Stromal cell of bone marrow (primary cell): ENCODE results near the gene DPEP2.
"Not testable (repeated sequence)": the region's sequence is repeated elsewhere in the genome, so short reads cannot be mapped to it uniquely, and the experiment has no call there.

Source experiments
- DNase-seq: peaks from one replicate; pipeline ENCODE4 v3.0.0-alpha.2; 2012; ENCODE audit warnings: low read depth

Gene DPEP2

GRCh38 chr16:67998779-67999688, at the start of gene DPEP2:
Gene DPEP2, minus strand, starts transcription at chr16:67999484. Its CDS starts 6,272 bp downstream, at chr16:67993212.
- DNase-seq, result not testable (repeated sequence)

DNA sequence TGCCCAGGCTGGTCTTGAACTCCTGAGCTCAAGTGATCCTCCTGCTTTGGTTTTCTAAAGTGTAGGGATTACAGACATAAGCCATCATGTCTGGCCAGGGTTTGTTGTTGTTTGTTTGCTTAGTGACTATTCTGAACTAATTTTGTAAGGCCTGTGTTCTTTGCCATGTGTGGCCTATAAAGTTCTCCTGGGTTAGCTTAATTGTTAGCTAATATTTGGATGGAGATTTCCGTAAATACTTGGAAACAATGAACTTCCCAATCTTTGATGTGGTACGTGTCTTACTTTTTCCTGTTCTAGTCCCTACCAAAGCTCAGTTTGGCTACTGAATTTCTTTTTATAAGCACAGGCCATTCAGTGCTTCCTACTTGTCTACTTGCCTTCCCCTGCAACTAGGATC, 48.7 kb upstream of the DPEP2 start:
- no peak for DNase-seq

DNA sequence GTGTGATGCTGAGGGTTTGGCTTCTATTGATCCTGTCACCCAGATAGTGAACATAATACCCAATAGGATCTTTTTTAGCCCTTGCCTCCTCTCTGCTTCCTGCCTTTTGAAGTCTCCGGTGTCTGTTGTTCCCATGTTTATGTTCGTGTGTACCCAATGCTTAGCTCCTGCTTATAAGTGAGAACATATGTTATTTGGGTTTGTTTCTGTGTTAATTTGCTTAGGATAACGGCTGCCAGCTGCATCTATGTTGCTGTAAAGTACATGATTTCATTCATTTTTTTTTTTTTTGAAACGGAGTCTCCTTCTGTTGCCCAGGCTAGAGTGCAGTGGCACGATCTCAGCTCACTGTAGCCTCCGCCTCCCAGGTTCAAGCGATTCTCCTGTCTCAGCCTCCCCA, 46.8 kb upstream of the DPEP2 start:
- DNase-seq, result no peak

DNA sequence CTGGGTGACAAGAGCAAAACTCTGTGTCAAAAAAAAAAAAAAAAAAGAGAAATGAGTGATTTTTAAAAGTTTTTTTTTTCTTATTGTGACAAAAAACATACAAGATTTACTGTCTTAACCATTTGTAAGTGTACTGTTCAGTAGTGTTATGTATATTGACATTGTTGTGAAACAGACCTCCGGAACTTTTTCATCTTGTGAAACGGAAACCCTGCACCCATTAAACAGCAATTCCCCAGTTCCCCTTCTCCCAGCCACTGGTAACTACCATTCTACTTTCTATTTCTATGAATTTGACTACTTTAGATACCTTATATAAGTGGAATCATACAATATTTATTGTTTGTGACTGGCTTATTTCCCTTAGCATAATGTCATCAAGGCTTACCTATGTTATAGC, 42.5 kb upstream of the DPEP2 start:
- no peak for DNase-seq

GRCh38 chr16:68040506-68041288, 41.4 kb upstream of the DPEP2 start:
- no peak for DNase-seq

- no peak for DNase-seq
These were observed 38.7 kb upstream of the DPEP2 start for GRCh38 chr16:68037841-68038597.

GRCh38 chr16:68035227-68035626, 35.9 kb upstream of the DPEP2 start:
- no peak for DNase-seq

DNA sequence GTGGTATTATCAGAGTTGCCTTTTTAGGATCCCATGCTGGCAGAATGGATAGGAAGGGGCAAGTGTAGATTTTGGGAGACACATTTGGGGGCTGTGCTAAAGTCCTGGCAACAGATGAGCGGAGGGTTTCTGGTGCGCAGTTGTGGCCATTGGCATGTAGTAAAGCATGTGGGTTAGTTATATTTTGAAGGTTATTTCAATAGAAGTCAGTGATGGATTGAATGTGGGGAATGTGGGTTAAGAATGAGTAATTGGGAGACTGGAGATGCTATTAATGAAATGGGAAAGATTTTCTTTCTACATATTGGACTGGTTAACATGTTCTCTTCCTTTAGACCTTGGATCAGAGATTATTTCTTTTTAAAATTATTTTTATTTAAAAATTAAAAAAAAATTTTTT, 33.8 kb upstream of the DPEP2 start:
- DNase-seq, result no peak

- DNase-seq, result no peak
These were observed 32.7 kb upstream of the DPEP2 start for GRCh38 chr16:68031951-68032350.

- DNase-seq, result not testable (repeated sequence)
These were observed 30.8 kb upstream of the DPEP2 start for GRCh38 chr16:68030108-68030507.

- no peak for DNase-seq
These were observed 29.7 kb upstream of the DPEP2 start for GRCh38 chr16:68028996-68029395.

GRCh38 chr16:68022728-68023537, 23.6 kb upstream of the DPEP2 start, which contains the start of the genes DDX28 and DUS2:
Gene DDX28, minus strand, starts transcription at chr16:68023232. Its CDS starts 30 bp downstream, at chr16:68023202.
Gene DUS2, plus strand, starts transcription at chr16:68023284. Its CDS starts 14,740 bp downstream, at chr16:68038024.
- peak; percentile 82 for DNase-seq

- DNase-seq, result no peak
These were observed 23.0 kb upstream of the DPEP2 start for GRCh38 chr16:68022278-68022727.

- no peak for DNase-seq
These were observed 22.2 kb upstream of the DPEP2 start for GRCh38 chr16:68021490-68021889.

- DNase-seq, result no peak
These were observed 19.9 kb upstream of the DPEP2 start for GRCh38 chr16:68019167-68019680.

DNA sequence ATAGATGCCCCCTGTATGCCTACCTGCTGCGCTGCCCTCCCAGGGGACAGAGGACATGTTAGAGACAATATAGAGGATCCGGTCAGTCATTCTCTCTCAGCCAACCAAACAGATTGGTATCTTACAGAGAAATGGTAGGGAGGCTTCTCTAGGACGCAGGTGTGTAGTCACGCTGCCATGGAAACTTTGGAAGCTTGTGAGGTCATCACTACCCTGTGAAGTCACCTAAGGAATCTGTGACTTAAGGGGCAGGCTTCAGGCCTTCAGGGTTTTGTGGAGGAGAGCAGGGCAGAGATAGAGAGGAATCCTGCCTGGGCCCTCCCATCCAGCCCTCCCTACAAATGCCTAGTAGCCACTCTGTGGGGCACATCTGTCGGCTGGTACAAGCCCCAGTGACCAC, 16.4 kb upstream of the DPEP2 start, which contains the start of gene DPEP2NB:
Gene DPEP2NB, minus strand, starts transcription at position 231 of the 400 bp plus-strand sequence. Its CDS starts 141 bp downstream, at position 90.
- DNase-seq, result no peak

- no peak for DNase-seq
These were observed 14.2 kb upstream of the DPEP2 start for GRCh38 chr16:68013440-68013839.

- DNase-seq, result not testable (repeated sequence)
These were observed 10.6 kb upstream of the DPEP2 start for GRCh38 chr16:68009872-68010271.

- DNase-seq, result no peak
These were observed 10.0 kb upstream of the DPEP2 start for GRCh38 chr16:68009157-68009735.

GRCh38 chr16:68005786-68006286, 6.6 kb upstream of the DPEP2 start:
- DNase-seq, result no peak
